Measurements from ENCODE around the gene OR7G1. TPM values are rescaled to one million over a fixed set of nuclear protein-coding genes. Genes with fewer than 3 reads are reported as not detected.
"Not testable (repeated sequence)": the region's sequence is repeated elsewhere in the genome, so short reads cannot be mapped to it uniquely, and the experiment has no call there.

OR7G1 gene
- total RNA-seq, 1 donor from 2014 or later, result not detected

DNA sequence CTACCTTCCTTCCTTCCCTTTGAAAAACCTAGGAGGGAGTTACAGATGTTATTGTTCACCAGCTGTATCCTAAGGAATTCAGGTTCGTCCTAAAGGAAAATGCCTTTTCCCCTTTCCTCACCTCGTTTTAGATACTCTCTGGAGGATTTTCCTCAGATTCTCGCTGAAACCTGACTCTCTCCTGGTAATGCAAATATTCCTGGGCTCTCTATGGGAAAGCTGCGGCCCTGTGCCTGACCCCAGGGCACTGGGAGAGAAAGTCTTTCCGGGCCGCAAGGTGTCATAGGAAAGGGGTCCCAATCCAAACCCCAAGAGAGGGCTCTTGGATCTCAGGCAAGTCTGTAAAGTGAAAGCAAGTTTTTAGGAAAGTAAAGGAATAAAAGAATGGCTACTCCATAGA lies 41.8 kb downstream of the OR7G1 start:
- no peak overlapping the region for H3K4me3 Mint-ChIP-seq (ENCODE audit: unreplicated experiment)
- no peaks in the 10 kb centered on the region for H3K9me3 Mint-ChIP-seq (ENCODE audit: unreplicated experiment)
- no peak overlapping the region for H3K27ac Mint-ChIP-seq (ENCODE audit: unreplicated experiment)
- H3K27me3 Mint-ChIP-seq (ENCODE audit: unreplicated experiment), result no peaks in the 10 kb centered on the region
- no peaks in the 10 kb centered on the region for H3K36me3 Mint-ChIP-seq (ENCODE audit: unreplicated experiment)
- TF ChIP-seq, protein P1, sequence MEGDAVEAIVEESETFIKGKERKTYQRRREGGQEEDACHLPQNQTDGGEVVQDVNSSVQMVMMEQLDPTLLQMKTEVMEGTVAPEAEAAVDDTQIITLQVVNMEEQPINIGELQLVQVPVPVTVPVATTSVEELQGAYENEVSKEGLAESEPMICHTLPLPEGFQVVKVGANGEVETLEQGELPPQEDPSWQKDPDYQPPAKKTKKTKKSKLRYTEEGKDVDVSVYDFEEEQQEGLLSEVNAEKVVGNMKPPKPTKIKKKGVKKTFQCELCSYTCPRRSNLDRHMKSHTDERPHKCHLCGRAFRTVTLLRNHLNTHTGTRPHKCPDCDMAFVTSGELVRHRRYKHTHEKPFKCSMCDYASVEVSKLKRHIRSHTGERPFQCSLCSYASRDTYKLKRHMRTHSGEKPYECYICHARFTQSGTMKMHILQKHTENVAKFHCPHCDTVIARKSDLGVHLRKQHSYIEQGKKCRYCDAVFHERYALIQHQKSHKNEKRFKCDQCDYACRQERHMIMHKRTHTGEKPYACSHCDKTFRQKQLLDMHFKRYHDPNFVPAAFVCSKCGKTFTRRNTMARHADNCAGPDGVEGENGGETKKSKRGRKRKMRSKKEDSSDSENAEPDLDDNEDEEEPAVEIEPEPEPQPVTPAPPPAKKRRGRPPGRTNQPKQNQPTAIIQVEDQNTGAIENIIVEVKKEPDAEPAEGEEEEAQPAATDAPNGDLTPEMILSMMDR (IDR thresholded peaks at IDR 0.05), result no peak
- no peak for DNase-seq (ENCODE audit: extremely low spot score, unreplicated experiment)
- peaks cover 16% of the 10 kb centered on the region for H3K4me1 Mint-ChIP-seq (ENCODE audit: unreplicated experiment)

DNA sequence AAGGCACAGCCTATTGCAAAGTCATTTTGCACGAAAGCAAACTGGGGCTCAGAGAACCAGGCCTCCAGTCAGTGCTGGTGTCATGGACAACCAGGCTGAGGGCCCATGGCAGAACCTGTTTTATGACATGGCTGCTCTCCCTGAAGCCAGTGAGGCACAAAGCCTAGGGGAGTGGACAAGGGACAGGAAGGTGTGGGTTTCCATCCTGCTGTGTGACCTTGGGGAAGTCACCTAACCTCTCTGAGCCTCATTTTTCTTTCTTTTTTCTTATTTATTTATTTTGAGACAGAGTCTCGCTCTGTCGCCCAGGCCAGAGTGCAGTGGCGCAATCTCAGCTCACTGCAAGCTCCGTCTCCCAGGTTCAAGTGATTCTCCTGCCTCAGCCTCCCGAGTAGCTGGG lies 43.8 kb downstream of the OR7G1 start:
- H3K27ac Mint-ChIP-seq (ENCODE audit: unreplicated experiment); H3K4me3 Mint-ChIP-seq (ENCODE audit: unreplicated experiment); DNase-seq (ENCODE audit: extremely low spot score, unreplicated experiment): not testable (repeated sequence)

DNA sequence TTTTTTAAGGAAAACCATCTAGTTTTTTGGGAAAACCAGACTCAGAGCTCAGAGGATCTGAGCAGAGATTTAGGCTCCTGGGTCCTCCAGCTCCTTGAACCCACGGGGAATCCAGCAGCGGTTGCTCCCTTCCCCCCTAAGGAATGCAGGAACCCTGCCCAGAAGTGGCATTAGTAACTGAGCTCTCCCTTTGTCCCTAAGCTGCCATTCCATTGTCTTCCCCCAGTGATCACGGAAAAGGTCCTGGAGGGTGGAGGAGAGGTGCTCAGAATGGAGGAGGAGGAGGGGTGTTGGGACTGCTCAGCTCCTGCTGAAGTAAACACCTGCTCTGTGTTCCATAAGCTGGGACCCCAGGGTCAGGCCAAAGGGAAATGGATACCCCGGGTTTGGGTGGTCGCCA lies 45.5 kb downstream of the OR7G1 start:
- no peaks in the 10 kb centered on the region for H3K9me3 Mint-ChIP-seq (ENCODE audit: unreplicated experiment)
- no peak overlapping the region for H3K27ac Mint-ChIP-seq (ENCODE audit: unreplicated experiment)
- H3K36me3 Mint-ChIP-seq (ENCODE audit: unreplicated experiment), result no peaks in the 10 kb centered on the region
- peaks cover 7% of the 10 kb centered on the region for H3K4me1 Mint-ChIP-seq (ENCODE audit: unreplicated experiment)
- TF ChIP-seq, protein P1 (IDR thresholded peaks at IDR 0.05), result no peak
- H3K27me3 Mint-ChIP-seq (ENCODE audit: unreplicated experiment), result no peaks in the 10 kb centered on the region
- no peak overlapping the region for H3K4me3 Mint-ChIP-seq (ENCODE audit: unreplicated experiment)
- DNase-seq (ENCODE audit: extremely low spot score, unreplicated experiment), result no peak

More for the DNA sequence above, 43.8 kb downstream of the OR7G1 start:
- not testable (repeated sequence) for H3K27me3 Mint-ChIP-seq (ENCODE audit: unreplicated experiment); H3K36me3 Mint-ChIP-seq (ENCODE audit: unreplicated experiment); H3K9me3 Mint-ChIP-seq (ENCODE audit: unreplicated experiment)
- peaks cover 16% of the 10 kb centered on the region for H3K4me1 Mint-ChIP-seq (ENCODE audit: unreplicated experiment)

DNA sequence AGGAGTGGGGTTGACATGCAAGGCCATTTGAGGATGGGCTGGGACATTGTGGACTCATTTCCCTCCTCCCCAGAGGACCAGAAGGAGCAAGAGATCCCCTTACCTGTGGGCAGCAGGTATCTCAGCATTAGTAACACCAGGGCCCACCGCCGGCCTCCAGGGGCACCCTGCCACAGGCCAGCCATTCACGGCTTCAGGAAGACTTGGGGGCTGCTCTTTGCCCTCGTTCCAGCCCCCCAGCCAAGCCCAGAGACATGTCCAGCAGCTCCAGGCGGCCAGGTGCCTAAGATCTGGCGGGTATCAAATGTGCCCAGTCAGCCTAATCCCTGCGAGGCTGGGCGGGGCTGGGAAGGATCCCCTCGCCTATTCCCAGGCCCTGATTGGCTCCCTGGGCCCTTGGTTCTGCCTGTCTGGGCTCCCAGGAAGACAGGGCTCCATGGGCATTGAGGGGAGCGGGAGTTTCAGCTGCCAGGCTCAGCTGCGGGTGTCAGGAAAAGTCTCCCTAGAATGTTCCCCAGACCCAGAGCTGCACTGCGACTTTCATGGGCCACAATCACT lies 50.0 kb downstream of the OR7G1 start:
- no peak overlapping the region for H3K27ac Mint-ChIP-seq (ENCODE audit: unreplicated experiment)

More for the DNA sequence above, 50.0 kb downstream of the OR7G1 start:
- Mint-ChIP-seq H3K36me3 (ENCODE audit: unreplicated experiment) (no peaks in the 10 kb centered on the region), H3K9me3 (ENCODE audit: unreplicated experiment) (no peaks in the 10 kb centered on the region), H3K4me3 (ENCODE audit: unreplicated experiment) (no peak overlapping the region), H3K27me3 (ENCODE audit: unreplicated experiment) (no peaks in the 10 kb centered on the region), H3K4me1 (ENCODE audit: unreplicated experiment) (no peaks in the 10 kb centered on the region)
- TF ChIP-seq, protein P1 (IDR thresholded peaks at IDR 0.05), result no peak
- no peak for DNase-seq (ENCODE audit: extremely low spot score, unreplicated experiment)

Other genes with a start within 250 kb of the OR7G1 start
- gene MUC16, start 105.4 kb downstream of the OR7G1 start, total RNA-seq, result not detected in 2 replicates
- not detected in 2 replicates for gene OR1M1, start 28.7 kb downstream of the OR7G1 start, total RNA-seq
- gene OR7G2, start 8.3 kb downstream of the OR7G1 start, total RNA-seq, result not detected in 2 replicates
- not detected in 2 replicates for gene OR7G3, start 11.2 kb upstream of the OR7G1 start, total RNA-seq
- 24.8 and 31.4 TPM in 2 replicates for gene ZNF317, start 24.6 kb upstream of the OR7G1 start, total RNA-seq
- gene OR7D2, start 63.2 kb upstream of the OR7G1 start, total RNA-seq, result 0.86 and 1.1 TPM in 2 replicates
- not detected in 2 replicates for gene OR7D4, start 103.8 kb upstream of the OR7G1 start, total RNA-seq
- gene OR7E24, start 135.2 kb upstream of the OR7G1 start, total RNA-seq, result not detected in 2 replicates
- 6.4 and 7.7 TPM in 2 replicates for gene ZNF699, start 194.1 kb upstream of the OR7G1 start, total RNA-seq
- 24.1 and 28.0 TPM in 2 replicates for gene ZNF559, start 208.4 kb upstream of the OR7G1 start, total RNA-seq
- 5.9 and 6.6 TPM in 2 replicates for gene ZNF177, start 247.2 kb upstream of the OR7G1 start, total RNA-seq

Measured in osteocyte (in vitro differentiated cells).